Measurements from ENCODE around the gene TTC9B.
"Not testable (repeated sequence)": the region's sequence is repeated elsewhere in the genome, so short reads cannot be mapped to it uniquely, and the experiment has no call there.

TTC9B gene

DNA sequence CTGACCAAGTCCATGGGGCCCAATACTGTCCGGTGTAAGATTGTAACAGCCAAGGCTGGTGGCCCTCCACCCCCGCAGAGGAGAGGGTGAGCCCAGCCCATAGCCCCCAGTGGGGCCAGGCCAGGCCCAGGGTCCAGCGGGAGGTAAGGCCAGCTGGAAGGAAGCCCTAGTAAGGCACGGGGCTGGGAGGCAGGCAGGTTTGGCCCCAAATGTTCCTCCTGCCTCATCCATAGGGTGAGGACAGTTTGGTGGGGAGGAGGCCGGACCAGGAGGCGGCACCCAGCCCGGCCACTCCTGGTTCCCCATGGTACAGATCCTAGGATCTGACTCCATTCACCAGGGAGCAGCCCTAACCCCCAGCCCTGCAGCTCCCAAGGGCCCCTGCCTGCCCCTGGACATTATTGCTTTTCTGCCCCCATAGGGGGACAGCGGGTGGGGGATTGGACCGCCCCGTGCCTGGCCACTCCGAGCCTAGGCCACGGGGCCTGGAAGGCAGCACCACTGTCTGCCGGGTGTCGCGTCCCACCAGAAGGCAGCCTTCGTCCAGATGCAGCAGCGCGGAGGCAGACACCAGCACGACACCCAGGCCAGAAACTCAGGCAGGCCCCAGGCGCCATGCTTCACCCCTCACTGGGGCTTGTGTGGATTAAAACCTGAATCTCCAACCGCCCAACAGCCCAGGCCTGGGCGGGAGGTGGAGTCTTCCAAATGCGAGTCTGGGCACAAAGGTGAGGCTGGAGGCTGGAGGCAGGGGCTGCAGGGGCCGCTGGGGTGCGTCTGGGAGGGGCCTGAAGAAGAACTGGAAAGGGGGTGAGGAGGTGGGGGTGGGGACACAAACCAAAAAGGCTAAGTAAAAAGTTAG lies 15.0 kb upstream of the TTC9B start:
- no peak for DNase-seq (ENCODE audit: low read depth)

DNA sequence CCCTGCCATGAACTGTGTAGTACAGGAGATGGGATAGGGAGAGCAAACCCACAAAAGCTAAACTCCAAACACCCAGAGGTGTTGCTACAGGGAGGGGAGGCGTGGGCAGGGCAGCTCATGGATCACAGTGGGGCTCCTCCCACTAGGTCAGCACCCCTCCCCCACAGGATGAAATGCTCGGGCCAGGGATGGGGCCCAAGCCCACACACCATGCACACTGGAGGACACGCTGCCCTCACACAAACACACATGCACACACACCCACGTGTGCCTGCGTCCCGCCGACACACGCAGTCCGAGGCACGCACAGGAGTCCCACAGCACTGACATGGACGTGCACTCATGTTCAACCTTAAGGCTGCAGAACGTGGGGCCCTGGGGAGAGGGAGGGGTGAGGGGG lies 14.3 kb upstream of the TTC9B start:
- no peak for DNase-seq (ENCODE audit: low read depth)

DNA sequence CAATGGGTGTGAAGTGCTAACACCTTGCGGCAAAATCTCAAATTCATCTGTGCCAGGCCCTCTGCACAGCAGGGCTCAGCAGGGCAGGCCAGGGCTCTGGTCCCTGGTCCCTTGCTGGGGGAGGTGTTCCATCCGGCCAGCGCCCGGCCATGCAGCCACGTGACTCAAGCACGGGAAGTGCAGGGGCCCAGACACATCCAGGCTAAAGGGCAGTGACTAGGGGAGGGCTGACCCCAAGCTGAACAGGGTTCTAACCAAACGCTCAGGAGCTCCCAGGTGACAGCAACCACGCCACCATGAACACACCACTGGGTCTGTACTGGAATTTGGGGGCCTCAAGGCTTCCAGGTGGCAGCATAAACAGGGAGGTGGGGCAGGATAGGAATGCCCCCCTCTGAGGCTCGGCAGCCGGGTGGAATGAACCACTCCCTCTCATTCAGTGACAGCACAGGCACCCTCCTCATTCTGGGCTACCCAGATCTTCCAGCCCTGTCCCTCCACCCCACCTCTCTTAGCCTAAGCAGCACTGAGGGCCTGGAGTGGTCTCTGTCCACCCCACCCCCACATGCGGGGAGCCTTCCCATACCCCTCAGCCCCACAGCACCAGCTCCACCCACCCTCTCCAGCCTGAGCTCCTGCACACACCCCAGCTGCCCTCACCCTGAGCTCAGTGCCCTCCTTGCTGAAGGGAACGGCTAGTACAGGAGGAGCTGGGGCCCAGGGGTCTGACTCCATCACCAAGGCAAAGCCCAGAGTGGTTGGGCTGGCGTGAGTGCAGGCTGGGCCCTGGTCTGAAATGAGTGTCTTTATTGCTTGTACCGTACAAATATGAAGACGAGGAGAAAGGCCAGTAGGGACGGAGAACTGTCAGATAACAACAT lies 13.6 kb upstream of the TTC9B start:
- DNase-seq (ENCODE audit: low read depth) = no peak

DNA sequence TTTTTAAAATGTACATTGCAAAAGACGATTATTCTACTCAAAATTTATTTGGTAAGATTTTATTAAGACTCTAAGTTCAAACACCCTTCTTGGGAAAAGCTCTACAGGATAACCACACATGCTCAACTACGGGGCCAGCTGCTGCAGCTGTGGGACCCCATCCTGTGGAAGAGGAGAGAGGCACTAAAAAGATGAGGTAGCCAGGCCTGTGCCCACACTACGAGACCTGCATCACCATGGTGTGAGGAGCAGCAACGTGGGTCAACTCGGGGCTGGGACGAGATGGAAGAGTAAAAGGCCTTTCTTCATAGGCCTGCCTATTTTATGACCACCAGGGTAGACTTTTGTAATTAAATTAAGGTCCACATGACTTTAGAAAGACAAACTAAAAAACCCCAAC lies 12.9 kb upstream of the TTC9B start:
- no peak for DNase-seq (ENCODE audit: low read depth)

DNA sequence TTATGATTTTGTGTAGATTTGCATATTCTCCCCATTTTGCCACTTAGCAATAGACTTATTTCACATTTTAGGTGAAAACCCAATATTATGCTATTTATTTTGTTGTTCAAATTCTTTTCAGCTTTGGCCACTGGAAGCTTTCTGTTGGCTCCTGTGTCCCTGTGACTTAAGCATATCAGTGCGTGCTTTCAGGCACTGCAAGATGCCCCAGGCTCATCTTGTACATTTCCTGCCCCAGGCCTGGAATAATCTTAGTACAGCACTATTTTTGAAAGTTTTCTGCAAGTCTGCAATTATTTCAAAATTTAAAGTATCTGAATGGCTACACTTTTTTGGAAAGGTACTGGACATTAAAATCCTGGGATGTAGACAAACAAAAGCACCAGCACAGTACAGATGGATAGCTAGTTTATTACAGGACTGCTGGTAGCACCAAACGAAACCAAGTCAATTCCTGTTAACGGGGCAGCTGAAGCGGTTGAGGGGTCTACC lies 11.8 kb upstream of the TTC9B start:
- DNase-seq (ENCODE audit: low read depth) = no peak

DNA sequence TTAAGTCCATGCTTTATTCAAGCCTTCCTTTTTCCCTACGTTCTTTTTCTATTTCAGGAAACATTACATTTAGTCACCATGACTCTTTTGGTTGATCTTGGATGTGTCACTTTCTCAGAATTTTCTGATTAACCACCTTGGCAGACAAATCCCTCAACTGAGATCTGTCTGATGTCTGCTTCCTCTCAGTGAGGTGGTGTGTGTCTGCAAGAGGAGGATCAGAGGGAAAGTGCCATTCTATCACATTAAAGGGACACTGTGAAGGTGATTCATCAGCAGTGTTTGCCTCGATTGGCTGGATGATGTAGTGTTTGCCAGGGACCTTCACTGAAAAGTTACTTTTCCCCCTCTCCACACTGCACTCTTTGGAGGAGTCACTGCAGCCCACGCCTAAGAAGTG lies 11.3 kb upstream of the TTC9B start:
- no peak for DNase-seq (ENCODE audit: low read depth)

DNA sequence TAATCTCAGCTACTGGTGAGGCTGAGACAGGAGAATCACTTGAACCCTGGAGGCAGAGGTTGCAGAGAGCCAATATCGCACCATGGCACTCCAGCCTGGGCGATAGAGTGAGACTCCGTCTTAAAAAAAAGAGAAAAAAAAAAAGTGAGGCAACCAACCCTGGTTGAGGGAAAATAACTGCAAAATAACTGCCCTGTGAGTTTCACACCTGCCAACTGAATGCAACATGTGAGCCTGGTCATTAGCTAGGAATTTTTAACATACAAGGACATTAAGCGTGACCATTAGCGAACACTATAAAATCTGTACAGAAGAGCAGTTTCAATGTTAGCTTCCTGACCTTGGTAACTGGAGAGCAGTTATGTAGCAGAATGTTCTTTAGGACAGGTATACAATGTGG lies 10.7 kb upstream of the TTC9B start:
- no peak for DNase-seq (ENCODE audit: low read depth)

DNA sequence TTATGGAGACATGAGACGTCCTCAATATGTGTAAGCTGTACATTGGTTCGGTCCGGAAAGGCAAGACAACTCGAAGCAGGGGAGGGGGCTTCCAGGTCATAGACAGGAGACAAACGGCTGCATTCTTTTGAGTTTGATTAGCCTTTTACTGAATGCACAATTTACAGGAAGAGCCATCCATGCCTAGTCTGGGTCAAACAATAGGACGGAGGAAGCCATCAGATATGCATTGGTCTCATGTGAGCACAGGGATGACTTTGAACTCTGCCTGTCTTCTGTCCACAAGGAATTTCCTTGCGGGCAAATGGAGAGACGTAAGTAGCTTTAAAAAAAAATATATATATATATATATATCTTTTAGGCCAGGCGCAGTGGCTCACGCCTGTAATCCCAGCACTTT lies 10.2 kb upstream of the TTC9B start:
- DNase-seq (ENCODE audit: low read depth) = no peak

DNA sequence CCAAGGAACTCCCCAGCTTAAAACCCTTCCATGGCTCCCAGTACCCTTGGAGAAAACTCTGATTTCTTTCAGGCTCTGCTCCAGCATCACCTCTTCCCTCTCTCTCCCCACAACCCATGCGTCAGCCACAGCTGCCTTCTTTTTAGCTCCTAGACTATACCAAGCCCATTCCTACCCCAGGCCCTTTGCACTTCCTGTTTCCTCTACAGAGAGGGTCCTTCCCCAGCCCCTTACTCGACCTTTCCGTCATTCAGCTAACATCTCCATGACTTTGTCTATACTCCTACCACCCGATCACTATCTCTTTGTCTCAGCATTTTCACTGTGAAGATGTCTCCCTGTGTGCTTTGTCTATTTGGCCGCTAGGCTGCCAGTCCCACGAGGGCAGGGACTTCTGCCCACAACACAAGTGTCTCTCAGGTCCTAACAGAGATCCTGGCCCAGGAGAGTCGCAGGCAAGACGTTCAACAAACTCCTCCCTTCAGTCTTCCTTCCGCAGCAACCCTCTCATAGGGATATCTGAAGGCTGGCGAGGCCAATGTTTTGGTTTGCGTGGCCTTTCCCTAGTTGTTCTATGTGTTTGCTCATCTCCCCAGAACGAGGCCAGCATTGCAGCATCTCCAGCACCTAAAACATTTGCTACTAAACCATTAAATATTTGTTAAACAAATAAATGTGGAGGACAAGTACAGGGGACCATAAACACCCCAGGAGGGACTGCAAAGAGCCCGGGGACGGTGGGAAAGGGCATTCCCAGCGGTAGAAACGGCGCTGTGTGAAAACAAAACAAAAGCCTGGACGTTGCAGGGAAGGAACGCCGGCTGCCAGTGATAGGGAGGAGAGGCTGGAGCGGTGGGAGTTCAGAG lies 7.5 kb upstream of the TTC9B start:
- no peak for DNase-seq (ENCODE audit: low read depth)

DNA sequence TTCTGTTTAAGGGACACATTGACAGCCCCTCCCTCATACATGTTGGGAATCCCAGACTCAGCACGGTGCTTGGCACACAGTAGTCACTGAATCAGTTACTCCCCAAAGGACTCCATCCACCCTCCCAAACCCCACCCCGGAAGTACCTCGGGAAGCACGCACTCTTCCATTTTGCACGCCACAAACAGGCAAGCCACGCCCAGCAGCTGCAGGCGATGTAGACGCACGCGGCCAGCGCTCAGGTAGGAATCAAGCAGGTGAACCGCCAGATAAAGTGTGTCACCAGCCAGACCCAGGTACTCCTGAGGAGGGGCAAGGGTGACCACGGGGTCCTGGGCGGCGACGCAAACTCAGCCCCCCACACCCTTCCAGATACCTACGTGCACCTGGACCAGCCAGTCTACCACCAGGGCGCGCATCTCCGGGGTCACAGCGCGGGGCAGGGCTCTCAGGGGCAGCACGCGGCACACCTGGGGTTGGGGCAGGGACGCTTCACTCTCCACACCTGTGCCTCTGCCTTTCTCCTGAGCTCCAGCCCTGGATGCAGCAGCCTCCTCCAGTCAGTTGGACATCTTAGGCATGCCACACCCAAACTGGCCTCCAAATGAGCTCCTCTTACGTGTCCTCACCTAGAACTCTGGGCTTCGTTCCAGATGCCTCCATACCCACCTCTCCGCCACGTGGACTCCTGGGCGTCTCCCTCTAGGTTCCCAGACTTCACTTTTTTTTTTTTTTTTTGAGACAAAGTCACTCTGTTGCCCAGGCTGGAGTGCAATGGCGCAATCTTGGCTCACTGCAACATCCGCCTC lies 6.4 kb upstream of the TTC9B start:
- DNase-seq (ENCODE audit: low read depth) = no peak

DNA sequence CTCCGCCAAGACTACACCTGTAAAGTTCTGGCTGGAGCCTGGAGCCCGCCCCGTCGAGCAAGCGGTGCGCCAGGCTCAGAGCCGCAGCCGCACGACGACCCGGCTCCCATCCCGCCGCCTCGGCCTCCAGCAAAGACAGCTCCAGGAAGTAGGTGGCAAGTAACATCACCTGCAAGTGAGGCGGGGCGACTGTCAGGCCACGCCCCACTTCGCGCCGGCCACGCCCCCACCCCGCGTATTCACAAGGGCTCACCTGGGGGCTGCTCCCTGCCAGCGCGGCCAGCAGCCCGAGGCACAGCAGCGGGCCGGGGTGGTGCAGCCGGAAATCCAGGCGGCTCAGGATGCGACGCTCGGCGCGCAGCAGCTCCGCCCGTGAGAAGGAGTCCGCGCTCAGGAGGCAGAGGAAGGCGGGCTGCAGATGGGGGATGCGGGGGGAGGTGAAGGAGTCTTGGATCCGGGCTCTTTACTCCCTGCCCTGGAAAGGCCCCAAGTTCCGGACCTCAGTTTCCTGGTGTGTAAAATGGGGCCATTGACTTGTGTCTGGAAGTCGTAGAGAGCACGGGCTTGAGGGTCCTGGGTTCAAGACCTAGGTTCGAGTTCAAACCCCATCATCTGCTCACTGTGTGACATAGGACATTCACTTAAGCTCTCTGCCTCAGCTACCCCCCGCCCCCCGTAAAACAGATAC lies 5.1 kb upstream of the TTC9B start:
- peak; percentile 22 for DNase-seq (ENCODE audit: low read depth)

DNA sequence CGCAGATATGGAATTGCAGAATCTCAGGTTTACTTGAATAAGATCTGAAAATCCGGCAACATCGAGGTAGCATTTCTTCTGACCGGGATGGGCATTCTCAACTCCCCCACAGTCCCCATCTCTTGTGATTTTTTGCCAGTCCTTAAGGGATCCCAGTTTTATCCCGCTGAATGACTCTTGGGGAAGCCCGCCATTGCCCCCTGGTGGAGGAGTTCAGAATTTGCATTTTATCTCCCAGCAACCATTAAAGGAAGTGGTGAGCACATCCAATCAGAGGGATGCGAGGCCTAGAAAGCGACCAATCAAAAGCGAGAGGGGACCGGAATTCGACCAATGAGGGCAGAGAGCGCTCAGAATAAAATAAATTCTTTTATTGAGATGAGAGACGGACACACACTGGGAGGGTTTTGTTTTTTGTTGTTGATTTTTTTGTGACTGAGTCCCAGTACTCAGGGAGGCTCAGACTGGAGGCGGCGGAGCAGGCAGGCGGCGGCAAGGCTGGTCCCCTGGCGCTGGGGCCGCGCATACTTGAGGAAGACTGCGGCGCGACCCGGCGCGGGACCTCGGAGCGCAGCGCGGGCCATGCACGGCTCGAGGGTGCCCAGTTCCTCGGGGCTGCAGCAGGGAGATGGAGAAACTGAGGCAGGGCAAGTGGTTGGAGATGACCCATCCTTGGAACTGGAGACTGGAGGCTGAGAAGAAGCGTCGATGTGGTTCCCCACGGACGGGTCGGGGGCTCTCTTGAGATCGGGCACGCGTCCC lies 3.9 kb upstream of the TTC9B start:
- DNase-seq (ENCODE audit: low read depth) = peak; percentile 66

DNA sequence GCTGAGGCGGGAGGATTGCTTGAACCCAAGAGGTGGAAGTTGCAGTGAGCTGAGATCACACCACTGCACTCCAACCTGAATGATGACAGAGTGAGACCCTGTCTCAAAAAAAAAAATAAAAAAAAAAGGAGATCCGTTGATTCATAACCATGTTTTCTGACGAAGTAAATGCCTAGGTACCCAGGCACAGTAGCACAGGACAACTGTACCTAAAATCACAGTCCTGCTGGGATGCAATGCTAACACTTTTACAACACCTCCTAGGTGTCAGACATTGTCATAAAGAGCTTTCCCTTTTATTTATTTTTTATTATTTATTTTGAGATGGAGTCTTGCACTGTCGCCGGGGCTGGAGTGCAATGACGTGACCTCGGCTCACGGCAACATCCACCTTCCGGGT lies 2.5 kb upstream of the TTC9B start:
- no peak for DNase-seq (ENCODE audit: low read depth)

DNA sequence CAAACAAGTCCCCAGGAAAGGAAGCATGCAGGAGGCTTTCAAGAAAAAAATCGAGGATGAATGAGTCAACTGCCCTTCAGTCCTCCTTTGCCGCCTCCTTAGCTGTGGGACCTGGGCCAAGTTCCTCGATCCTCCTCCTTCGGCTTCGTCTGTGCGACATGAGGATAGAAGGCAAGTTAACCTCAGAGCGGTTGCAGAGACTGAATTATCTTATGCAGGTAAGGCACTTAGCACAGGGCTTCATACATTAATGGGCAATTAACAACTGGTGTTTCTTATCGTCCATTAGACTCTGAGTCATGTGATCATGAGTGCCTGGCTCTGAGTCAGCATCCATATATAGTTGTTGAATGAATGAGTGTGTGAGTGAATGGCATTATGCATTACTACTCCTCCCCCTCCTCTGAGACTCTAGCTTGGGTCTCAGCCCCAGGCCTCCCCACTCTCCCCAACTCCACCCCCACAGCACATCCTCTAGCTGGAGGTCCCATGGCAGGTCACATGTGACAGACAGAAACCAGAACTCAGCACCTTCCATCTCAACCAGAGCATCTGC lies 1.6 kb upstream of the TTC9B start:
- no peak for DNase-seq (ENCODE audit: low read depth)

DNA sequence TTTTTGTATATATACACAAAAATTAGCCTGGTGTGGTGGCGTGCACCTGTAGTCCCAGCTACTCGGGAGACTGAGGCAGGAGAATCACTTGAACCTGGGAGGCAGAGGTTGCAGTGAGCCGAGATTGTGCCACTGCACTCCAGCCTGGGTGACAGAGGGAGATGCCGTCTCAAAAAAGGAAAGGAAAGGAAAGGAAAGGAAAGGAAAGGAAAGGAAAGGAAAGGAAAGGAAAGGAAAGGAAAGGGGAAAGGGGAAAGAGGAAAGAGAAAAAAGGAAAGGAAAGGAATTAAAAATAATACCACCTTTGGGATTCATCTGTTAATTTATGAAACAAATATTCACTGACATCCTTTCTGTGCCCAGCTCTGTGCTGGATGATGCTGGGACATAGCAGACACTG lies 845 bp upstream of the TTC9B start:
- not testable (repeated sequence) for DNase-seq (ENCODE audit: low read depth)

DNA sequence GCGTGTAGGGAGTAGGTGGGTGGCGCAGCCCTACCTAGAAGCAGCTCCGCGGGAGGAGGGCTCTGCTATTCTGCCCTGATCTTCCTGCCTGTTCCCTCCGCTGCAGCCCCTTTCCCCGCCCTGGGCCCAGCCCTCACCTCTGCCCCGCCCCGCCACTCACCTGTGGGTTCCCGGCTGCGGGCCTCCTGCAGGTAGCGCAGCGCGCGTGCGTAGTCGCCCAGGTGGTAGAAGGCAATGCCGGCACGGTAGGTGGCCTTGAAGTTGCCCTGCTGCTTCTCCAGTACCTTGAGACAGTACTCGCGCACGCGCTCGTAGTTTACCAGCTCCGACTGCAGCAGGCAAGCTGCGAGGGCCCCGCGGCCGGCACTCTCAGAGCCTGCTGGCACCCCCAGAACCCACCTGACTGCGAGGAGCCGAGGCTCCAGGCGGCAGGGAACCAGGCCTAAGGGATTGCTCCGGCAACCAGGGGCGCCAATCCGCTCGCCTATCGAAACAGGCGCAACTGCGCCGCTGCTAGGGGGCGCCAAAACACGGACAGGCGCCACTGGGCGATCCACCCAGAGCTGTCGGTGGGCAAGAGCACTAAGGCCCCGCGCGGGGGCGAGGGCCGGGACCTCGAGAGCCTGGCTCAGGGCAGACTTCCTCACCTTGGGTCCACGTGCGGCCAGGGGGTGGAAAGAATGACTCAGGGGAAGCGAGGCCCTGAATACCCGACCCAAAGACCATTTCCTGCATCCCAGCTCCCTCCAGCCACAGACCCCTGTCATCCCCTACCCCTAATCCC lies 965 bp downstream of the TTC9B start:
- DNase-seq (ENCODE audit: low read depth) = no peak

DNA sequence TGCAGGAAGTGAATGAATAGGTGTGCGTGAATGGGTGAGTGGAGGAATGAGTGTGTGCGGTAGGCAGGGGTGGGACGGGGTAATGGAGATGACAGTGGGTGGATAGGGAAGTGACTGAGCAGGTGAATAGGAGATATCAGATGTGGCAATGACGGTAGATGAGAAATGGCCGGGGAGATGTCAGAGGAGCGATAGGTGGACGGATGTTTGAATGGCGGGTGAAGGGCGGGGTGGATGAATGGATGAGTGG lies 1.5 kb downstream of the TTC9B start:
- DNase-seq (ENCODE audit: low read depth) = no peak

DNA sequence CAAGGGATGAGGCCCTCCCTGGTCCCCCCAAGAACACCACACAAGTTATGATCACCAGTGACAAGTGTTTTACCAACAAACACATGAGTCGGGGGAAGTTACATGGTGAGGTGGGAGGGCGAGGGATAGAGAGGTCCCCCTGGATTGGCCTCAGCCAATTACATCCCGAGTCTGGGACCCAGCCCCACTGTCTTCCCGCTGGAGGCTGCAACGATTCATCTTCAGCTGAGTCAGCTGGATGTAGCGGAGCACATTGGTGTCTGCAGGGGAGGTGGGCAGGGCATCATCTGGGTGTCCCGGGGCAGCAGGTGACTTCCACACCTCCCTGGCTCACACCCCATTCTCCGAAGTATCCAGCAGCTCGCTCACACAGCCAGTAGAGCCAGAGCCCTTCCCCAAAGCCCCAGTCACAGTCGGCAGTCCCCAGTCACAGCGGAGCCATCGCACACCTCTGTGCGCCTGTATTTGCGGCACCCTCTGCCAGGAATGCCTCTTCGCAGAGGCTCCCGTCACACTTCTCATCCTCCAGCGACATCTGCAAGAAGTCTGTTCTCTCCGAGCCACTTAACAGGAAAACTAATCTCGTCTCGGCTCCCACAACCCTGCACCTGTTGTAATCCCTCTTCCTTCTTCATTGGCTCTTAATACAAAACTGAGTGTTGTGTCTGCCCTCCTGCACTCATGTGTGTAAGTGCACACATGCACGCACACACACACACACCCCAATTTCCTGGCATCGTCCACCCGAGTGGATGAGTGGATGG lies 2.0 kb downstream of the TTC9B start:
- no peak for DNase-seq (ENCODE audit: low read depth)

Measured in T follicular helper cell (primary cell).